ENCODE data around the gene HPGD.

Gene HPGD

GRCh38 chr4:174522183-174523024 lies at the start of gene HPGD:
Gene HPGD (minus strand): TSS chr4:174522488. CDS start chr4:174522451, 37 bp downstream.
- peak in 2 of 4 experiments; percentile 17 to 52 for DNase-seq

GRCh38 chr4:174564529-174564928 lies 42.2 kb upstream of the HPGD start:
- DNase-seq: no peak

- no peak for DNase-seq
Measured at GRCh38 chr4:174563399-174563798, 41.1 kb upstream of the HPGD start.

GRCh38 chr4:174561560-174561959 lies 39.3 kb upstream of the HPGD start:
- DNase-seq: no peak

GRCh38 chr4:174559894-174560293 lies 37.6 kb upstream of the HPGD start:
- no peak for DNase-seq

GRCh38 chr4:174555789-174556630 lies 33.7 kb upstream of the HPGD start:
- DNase-seq: no peak

- DNase-seq: no peak
Measured at GRCh38 chr4:174554231-174554728, 32.0 kb upstream of the HPGD start.

GRCh38 chr4:174553828-174554227 lies 31.5 kb upstream of the HPGD start:
- no peak for DNase-seq

GRCh38 chr4:174553031-174553430 lies 30.7 kb upstream of the HPGD start:
- no peak for DNase-seq

GRCh38 chr4:174550541-174550940 lies 28.3 kb upstream of the HPGD start:
- DNase-seq: no peak

GRCh38 chr4:174549721-174550120 lies 27.4 kb upstream of the HPGD start:
- DNase-seq: no peak

GRCh38 chr4:174545268-174545667 lies 23.0 kb upstream of the HPGD start:
- DNase-seq: no peak

GRCh38 chr4:174544496-174544895 lies 22.2 kb upstream of the HPGD start:
- DNase-seq: no peak

GRCh38 chr4:174540175-174540574 lies 17.9 kb upstream of the HPGD start:
- no peak for DNase-seq

- DNase-seq: no peak
Measured at GRCh38 chr4:174539571-174539970, 17.3 kb upstream of the HPGD start.

GRCh38 chr4:174538876-174539250 lies 16.6 kb upstream of the HPGD start:
- DNase-seq: no peak

GRCh38 chr4:174538123-174538875 lies 16.0 kb upstream of the HPGD start:
- no peak for DNase-seq

- no peak for DNase-seq
Measured at GRCh38 chr4:174537634-174538033, 15.3 kb upstream of the HPGD start.

- no peak for DNase-seq
Measured at GRCh38 chr4:174534461-174534860, 12.2 kb upstream of the HPGD start.

GRCh38 chr4:174532445-174532844 lies 10.2 kb upstream of the HPGD start:
- DNase-seq: no peak

- no peak for DNase-seq
Measured at GRCh38 chr4:174531486-174531885, 9.2 kb upstream of the HPGD start.

GRCh38 chr4:174528226-174528625 lies 5.9 kb upstream of the HPGD start:
- DNase-seq: no peak

- DNase-seq: no peak
Measured at GRCh38 chr4:174526731-174527130, 4.4 kb upstream of the HPGD start.
